GM19099 (cell line): ENCODE measurements around the gene HDHD2.

Experiments used
- POLR2A ChIP-seq: IDR thresholded peaks from 3 replicates; pipeline ENCODE4 v1.6.1; 2011; ENCODE audit warnings: low read depth; ENCODE audit not compliant: insufficient read length; ENCODE audit errors: extremely low read depth

The HDHD2 gene

GRCh38 chr18:47150029-47150823 lies at the start of gene HDHD2:
HDHD2 (minus strand) TSS chr18:47150500; CDS start chr18:47136439, 14,061 bp downstream.
- peak; percentile 91 for TF ChIP-seq POLR2A

- no peak for TF ChIP-seq POLR2A
Observed at GRCh38 chr18:47191961-47192360, 41.7 kb upstream of the HDHD2 start.

GRCh38 chr18:47187721-47188120 lies 37.4 kb upstream of the HDHD2 start:
- TF ChIP-seq POLR2A, result no peak

GRCh38 chr18:47184419-47185050 lies 34.2 kb upstream of the HDHD2 start:
- no peak for TF ChIP-seq POLR2A

- no peak for TF ChIP-seq POLR2A
Observed at GRCh38 chr18:47180765-47181164, 30.5 kb upstream of the HDHD2 start.

GRCh38 chr18:47179520-47179919 lies 29.2 kb upstream of the HDHD2 start:
- TF ChIP-seq POLR2A, result no peak

GRCh38 chr18:47175898-47176575 lies 25.7 kb upstream of the HDHD2 start, which contains the start of gene IER3IP1:
IER3IP1 (minus strand) TSS chr18:47176364; CDS start chr18:47176277, 87 bp downstream.
- peak; percentile 65 for TF ChIP-seq POLR2A

GRCh38 chr18:47175283-47175897 lies 25.1 kb upstream of the HDHD2 start:
- no peak for TF ChIP-seq POLR2A

- no peak for TF ChIP-seq POLR2A
Observed at GRCh38 chr18:47174545-47175116, 24.3 kb upstream of the HDHD2 start.

- TF ChIP-seq POLR2A, result no peak
Observed at GRCh38 chr18:47172476-47172875, 22.2 kb upstream of the HDHD2 start.

GRCh38 chr18:47168913-47169312 lies 18.6 kb upstream of the HDHD2 start:
- no peak for TF ChIP-seq POLR2A

GRCh38 chr18:47168509-47168908 lies 18.2 kb upstream of the HDHD2 start:
- no peak for TF ChIP-seq POLR2A

- TF ChIP-seq POLR2A, result no peak
Observed at GRCh38 chr18:47166294-47166693, 16.0 kb upstream of the HDHD2 start.

- no peak for TF ChIP-seq POLR2A
Observed at GRCh38 chr18:47163241-47163640, 12.9 kb upstream of the HDHD2 start.

GRCh38 chr18:47160256-47160655 lies 10.0 kb upstream of the HDHD2 start:
- no peak for TF ChIP-seq POLR2A
